Central memory CD4-positive, alpha-beta T cell (primary cell): ENCODE results near the gene NF2.

Experiments used
- DNase-seq: peaks from one replicate; pipeline ENCODE4 v3.0.0; 2022

NF2 gene

GRCh38 chr22:29726512-29727130 lies 123.2 kb downstream of the NF2 start:
- DNase-seq, result no peak

GRCh38 chr22:29727131-29727523 lies 123.7 kb downstream of the NF2 start:
- no peak for DNase-seq

- DNase-seq, result no peak
Observed at GRCh38 chr22:29729161-29729560, 125.7 kb downstream of the NF2 start.

- no peak for DNase-seq
Observed at GRCh38 chr22:29731058-29731850, 127.8 kb downstream of the NF2 start.

- no peak for DNase-seq
Observed at GRCh38 chr22:29732883-29733282, 129.4 kb downstream of the NF2 start.

- no peak for DNase-seq
Observed at GRCh38 chr22:29733362-29734201, 130.1 kb downstream of the NF2 start.

GRCh38 chr22:29734406-29734805 lies 131.0 kb downstream of the NF2 start:
- no peak for DNase-seq

- no peak for DNase-seq
Observed at GRCh38 chr22:29734838-29735237, 131.4 kb downstream of the NF2 start.

GRCh38 chr22:29735416-29735815 lies 132.0 kb downstream of the NF2 start:
- no peak for DNase-seq

- DNase-seq, result no peak
Observed at GRCh38 chr22:29737251-29738117, 134.1 kb downstream of the NF2 start.

- DNase-seq, result no peak
Observed at GRCh38 chr22:29738118-29738815, 134.8 kb downstream of the NF2 start.

- no peak for DNase-seq
Observed at GRCh38 chr22:29739346-29739875, 136.0 kb downstream of the NF2 start.

- DNase-seq, result no peak
Observed at GRCh38 chr22:29740216-29740615, 136.8 kb downstream of the NF2 start.

- no peak for DNase-seq
Observed at GRCh38 chr22:29741926-29742325, 138.5 kb downstream of the NF2 start.

- DNase-seq, result no peak
Observed at GRCh38 chr22:29742326-29742725, 138.9 kb downstream of the NF2 start.

GRCh38 chr22:29744902-29745301 lies 141.5 kb downstream of the NF2 start:
- DNase-seq, result no peak

- DNase-seq, result no peak
Observed at GRCh38 chr22:29747832-29748231, 144.4 kb downstream of the NF2 start.
